Daoy (cell line): ENCODE results near the gene CTXND1. TPM values are rescaled to one million over a fixed set of nuclear protein-coding genes. Genes with fewer than 3 reads are reported as not detected.
A peak's percentile ranks its signal among the peaks of the same experiment; 100 is the strongest.
"Not testable (repeated sequence)": the region's sequence is repeated elsewhere in the genome, so short reads cannot be mapped to it uniquely, and the experiment has no call there.

Source experiments
- DNase-seq: peaks from one replicate; pipeline ENCODE4 v3.0.0-alpha.2; 2015; ENCODE audit warnings: low read depth
- total RNA-seq: library from RNA; depleted of rRNA; stranded (reverse); fragments of >200 nt; shearing (Covaris generic); gene quantifications from 2 replicates; pipeline ENCODE4 v1.2.3, GENCODE V29; 2014; rRNA removed

CTXND1 gene
- total RNA-seq, result not detected in 2 replicates

- no peak for DNase-seq
Observed at GRCh38 chr15:80252121-80252518, at the start of gene CTXND1. Gene CTXND1, minus strand, starts transcription at chr15:80252213. Its CDS starts 50,264 bp downstream, at chr15:80201949.

DNA sequence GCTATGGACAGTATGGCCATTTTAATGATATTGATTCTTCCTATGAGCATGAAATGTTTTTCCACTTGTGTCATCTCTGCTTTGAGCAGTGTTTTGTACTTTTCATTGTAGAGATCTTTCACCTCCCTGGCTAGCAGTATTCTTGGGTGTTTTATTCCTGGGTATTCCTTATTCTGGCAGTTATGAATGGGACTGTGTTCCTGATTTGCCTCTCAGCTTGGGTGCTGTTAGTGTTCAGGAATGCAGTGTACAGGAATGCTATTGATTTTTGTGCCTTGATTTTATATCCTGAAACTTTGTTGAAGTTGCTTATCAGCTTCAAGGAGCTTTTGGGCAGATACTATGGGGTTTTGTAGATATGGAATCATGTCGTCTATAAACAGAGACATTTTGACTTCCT, 49.5 kb upstream of the CTXND1 start:
- no peak for DNase-seq

GRCh38 chr15:80295777-80296176, 43.8 kb upstream of the CTXND1 start:
- not testable (repeated sequence) for DNase-seq

DNA sequence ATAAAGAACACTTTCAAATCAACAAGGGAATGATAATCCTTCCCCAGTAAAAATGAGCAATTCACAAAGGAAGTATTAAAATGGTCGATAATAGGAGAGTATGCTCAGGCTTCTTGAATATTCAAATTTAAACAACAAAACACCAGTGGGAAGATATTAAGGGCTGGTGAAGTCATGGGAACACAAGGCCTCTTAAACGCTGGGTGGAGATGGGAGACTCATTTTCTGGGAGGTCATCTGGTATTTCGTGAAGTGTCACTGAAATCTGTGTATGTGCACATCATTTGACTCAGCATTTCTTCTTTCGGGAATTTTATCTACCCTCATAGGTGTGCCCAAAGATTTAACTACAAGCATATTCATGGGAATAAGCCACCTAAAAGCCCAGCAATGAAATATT, 40.1 kb upstream of the CTXND1 start:
- no peak for DNase-seq

DNA sequence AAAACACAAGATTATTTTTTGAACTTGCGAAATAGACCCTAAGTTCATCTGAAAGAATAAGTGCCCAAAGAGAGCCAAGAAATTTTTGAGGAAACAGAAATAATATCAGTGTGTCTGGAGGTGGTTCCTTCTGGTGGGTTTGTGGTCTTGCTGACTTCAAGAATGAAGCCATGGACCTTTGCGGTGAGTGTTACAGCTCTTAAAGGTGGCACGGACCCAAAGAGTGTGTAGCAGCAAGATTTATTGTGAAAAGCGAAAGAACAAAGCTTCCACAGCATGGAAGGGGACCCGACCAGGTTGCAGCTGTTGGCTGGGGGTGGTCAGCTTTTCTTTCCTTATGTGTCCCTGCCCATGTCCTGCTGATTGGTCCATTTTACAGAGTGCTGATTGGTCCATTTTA, 38.9 kb upstream of the CTXND1 start:
- DNase-seq, result not testable (repeated sequence)

GRCh38 chr15:80289528-80290495, 37.8 kb upstream of the CTXND1 start:
- no peak for DNase-seq

- no peak for DNase-seq
Observed at GRCh38 chr15:80288131-80288530, 36.1 kb upstream of the CTXND1 start.

- no peak for DNase-seq
Observed at GRCh38 chr15:80286055-80286454, 34.0 kb upstream of the CTXND1 start.

DNA sequence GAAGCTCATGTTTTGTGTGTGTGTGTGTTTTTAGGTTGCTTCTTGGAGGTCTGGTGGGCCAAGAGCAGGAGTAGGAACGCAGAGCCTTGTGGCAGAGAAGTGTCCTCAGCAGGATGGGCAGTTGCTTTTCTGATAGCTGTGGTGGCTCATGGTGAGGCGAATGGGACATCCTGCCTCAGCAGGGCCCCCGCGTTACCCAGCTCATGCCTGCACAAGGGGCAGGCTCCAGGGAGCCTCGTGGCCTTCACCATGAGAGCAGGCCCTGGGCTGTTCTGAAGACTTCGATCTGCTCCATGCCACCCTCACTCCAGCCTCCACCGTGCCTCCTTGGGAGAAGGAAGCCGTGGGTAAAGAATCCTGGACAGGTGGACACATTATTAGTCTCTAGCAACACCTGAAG, 33.4 kb upstream of the CTXND1 start:
- DNase-seq, result no peak

- no peak for DNase-seq
Observed at GRCh38 chr15:80283531-80283930, 31.5 kb upstream of the CTXND1 start.

DNA sequence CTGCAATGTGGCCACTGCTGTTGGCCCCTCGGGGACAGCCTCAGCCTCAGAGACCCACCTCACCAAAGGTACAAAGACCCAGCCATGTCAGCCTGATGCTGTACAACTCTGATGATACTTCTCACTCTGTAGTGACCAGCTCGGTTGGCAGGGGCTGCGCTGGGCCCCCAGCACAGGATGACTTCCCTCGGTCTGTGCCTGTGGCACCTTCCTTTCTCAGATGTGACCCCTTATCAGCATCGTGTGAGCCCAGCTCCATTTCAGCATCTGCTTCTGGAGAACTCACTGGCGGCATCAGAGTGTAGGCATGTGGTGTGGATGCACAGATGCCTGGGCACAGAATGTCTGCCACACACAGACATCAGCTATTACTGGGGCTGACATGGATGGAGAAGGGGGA, 25.1 kb upstream of the CTXND1 start:
- no peak for DNase-seq

- peak; percentile 73 for DNase-seq
Observed at GRCh38 chr15:80275961-80276360, 23.9 kb upstream of the CTXND1 start.

DNA sequence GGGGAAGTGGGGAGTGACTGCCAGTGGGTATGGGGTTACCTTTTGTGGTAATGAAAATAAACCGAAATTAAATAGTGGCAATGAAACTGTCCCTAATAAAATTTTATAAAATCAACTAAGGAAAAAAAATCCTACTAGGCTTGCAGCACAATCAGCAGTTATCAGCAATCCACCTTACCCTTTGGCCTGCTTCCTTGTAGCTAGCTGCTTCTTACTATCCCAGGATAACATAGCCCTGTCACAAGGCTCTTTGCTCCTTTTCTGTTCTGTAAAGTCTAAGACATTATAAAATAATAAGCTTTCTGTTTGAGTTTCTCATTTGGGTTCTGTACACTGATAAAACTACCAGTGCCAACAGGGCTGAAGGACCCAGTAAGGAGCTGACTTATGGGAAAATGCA, 23.0 kb upstream of the CTXND1 start:
- no peak for DNase-seq

DNA sequence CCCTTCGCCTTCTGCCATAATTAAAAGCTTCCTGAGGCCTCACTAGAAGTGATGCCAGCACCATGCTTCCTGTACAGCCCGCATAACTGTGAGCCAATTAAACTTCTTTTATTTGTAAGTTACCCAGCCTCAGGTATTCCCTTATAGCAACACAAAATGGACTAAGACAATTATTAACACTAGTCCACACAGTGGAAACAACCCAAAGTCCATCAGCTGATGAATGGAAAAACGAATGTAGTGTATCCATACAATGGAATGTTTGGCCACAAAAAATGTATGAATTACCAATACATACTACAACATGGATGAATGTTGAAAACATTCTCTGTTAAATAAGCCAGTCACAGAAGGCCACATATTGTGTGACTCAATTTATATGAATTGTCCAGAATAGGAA, 22.5 kb upstream of the CTXND1 start:
- DNase-seq, result no peak

DNA sequence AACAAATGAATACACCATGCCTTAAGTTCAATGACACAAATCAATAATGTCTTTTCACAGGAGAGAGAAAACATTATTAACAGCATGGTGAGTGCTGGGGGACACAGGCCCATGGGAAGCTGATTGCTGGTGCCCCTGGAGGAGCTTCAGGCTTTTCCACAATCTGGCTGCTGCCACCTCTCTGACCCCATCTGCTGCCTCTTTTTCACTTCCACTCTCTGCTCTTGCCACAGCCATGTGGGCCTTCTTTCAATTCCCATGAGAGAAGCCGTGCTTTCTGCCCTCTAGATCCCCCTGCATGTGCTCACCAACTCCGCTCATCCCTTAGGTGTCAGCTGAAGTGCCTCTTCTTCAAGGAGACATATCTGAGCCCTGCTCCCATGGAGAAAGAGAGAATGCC, 21.0 kb upstream of the CTXND1 start:
- DNase-seq, result no peak

- no peak for DNase-seq
Observed at GRCh38 chr15:80270472-80270871, 18.5 kb upstream of the CTXND1 start.

DNA sequence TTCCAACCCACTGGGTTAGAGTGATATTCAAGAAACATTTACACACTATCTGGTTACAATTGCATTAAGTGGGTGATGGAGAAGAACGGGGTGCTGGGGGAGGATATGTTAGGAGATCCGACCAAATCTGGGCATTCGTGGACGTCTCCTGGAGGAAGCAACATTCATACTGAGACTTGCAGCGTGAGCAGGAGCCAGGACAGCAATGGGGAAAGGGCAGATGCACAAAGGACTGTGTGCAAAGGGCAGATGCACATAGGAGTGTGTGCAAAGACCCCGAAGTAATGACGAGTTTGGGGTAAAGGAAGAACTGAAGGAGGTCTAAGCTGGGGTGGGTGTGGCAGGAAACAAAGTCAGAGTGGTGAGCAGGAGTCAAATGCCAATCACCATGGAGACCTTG, 16.1 kb upstream of the CTXND1 start:
- DNase-seq, result no peak

DNA sequence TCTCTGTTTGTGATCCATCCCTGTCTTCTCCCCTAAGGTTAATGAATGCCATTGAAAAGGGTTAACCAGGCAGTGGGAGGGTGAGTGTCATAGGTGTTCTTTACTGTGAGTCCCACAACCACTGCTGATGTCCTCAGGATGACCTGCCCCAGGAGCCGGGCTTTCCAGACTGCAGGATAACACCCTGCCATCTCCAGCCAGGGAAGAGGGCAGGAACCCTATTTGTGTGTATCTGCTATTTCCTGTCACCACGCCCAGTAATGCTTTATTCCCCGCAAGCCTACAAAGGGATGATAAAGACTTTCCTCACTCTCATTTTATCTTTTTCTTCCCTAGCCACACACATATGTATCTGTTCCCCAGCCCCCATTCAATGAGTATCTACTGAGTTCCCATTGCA, 15.6 kb upstream of the CTXND1 start:
- no peak for DNase-seq

GRCh38 chr15:80266745-80267144, 14.7 kb upstream of the CTXND1 start:
- no peak for DNase-seq

DNA sequence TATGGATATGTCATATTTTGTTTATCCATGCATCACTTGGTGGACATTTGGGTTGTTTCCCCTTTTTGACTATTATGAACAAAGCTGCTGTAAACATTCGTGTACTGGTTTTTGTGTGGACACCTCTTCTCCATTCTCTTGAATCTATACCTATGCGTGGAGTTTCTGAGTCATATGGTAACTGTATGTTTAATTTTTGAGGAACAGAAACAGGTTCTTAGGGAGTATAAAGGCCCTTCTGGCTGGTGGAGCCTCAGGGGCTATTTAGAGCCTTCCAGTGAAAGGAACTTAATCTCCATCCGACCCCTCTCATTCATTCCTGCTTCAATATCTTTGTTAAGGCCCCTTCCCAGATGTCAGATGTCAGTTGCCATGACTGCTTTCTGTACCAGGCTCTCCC, 14.1 kb upstream of the CTXND1 start:
- no peak for DNase-seq

DNA sequence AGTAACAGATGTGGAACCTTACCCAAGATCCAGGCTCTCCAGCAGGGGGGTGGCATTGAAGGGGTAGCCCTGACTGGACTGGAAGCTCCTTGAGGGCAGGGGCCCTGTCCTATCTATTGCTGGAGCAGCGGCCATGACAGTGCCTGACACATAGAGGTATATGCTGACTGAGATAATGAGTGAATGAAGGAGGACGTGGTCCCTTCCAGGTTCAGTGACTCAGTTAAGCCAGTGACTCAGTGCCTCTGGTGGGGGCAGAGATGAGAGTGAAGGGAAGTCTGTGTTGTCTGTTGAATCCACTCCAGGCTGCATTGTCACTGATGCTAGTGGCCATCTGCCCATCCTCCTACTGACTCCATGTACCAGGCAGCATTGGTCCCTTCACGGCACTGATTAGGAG, 13.0 kb upstream of the CTXND1 start:
- peak; percentile 7 for DNase-seq

- no peak for DNase-seq
Observed at GRCh38 chr15:80264031-80264430, 12.0 kb upstream of the CTXND1 start.

GRCh38 chr15:80260551-80260950, 8.5 kb upstream of the CTXND1 start:
- DNase-seq, result no peak
